ENCODE measurements around the gene NRG3. TPM values are rescaled to one million over a fixed set of nuclear protein-coding genes. Genes with fewer than 3 reads are reported as not detected.

Gene NRG3
- total and polyA plus RNA-seq, 2 of the 8 experiments (the other 6 are each of a cell fraction or from before 2014, with no cell fraction given) = 4.2 to 5.0 TPM

DNA sequence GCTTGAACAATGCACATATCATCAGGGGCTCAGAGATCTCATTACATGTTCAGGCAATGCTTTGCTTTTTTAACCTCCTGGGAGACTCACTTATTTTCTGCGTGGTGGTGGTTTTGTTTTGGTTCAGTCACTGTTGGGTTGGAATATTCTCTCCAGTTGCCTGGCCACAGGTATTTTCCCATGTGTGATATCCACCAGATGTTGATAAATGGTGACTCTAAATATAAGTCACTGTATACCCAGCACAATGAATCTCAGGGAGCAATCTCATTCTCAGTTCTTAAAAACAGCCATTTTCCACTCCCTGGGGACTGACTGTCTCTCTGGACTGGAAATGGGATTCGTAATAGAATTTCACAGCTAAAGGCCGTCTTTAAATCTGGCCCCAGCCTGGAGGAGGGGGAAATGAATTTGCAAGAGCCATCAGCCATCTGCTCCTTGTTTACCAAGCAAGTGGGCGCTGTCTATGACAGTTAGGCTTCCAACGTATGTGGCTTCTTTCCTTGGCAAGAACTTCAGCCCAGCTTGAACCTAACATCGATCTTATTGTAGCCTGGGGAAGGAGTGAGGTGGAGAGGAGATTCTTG lies 1106.2 kb downstream of the NRG3 start:
- no peak for DNase-seq (ENCODE audit: low read depth in 1 of 2, low spot score in 2 of 2)
- no peak overlapping the region for H4K5ac ChIP-seq (ENCODE audit: insufficient read length, low read depth, low read length)
- POLR2A ChIA-PET (ENCODE audit: partially characterized antibody) = no interaction called here
- H2AK5ac ChIP-seq (ENCODE audit: low read depth, low read length) = no peak overlapping the region
- no peak overlapping the region for H2AFZ ChIP-seq (ENCODE audit: low read length)
- H3K9me3 ChIP-seq (ENCODE audit: insufficient read depth in 2 of 2, low read depth in 1 of 2, low read length in 1 of 2) = no peaks in the 10 kb centered on the region
- no peak overlapping the region for H3K4me2 ChIP-seq (ENCODE audit: insufficient read depth in 1 of 2, low read depth in 2 of 2, low read length in 2 of 2)
- H3K23ac ChIP-seq (ENCODE audit: insufficient read length) = no peak overlapping the region
- no peaks in the 10 kb centered on the region for H3K27me3 ChIP-seq (replicated peaks in 1 of 4; ENCODE audit: control insufficient read depth in 3 of 4, extremely low read depth in 1 of 4, insufficient read depth in 3 of 4, low read length in 3 of 4)
- no peaks in the 10 kb centered on the region for H3K36me3 ChIP-seq (ENCODE audit: control insufficient read depth in 2 of 4, insufficient read depth in 4 of 4, low read length in 3 of 4)
- no peaks in the 10 kb centered on the region for H3K79me2 ChIP-seq (ENCODE audit: control insufficient read depth in 1 of 2, insufficient read depth in 2 of 2, low read length in 2 of 2)
- no peaks in the 10 kb centered on the region for H4K20me1 ChIP-seq (replicated peaks in 1 of 2; ENCODE audit: control insufficient read depth in 1 of 2, insufficient read depth in 2 of 2, low read length in 2 of 2)
- TF ChIP-seq PHF8 (conservative IDR thresholded peaks at IDR 0.05; ENCODE audit: low read depth, low read length) = no peak
- TF ChIP-seq SIN3A (conservative IDR thresholded peaks at IDR 0.05 in 1 of 2, IDR thresholded peaks at IDR 0.05 in 1 of 2; ENCODE audit: low read depth in 1 of 2, low read length in 2 of 2) = no peak
- no peak for TF ChIP-seq RAD21 (IDR thresholded peaks at IDR 0.05 in 1 of 2, conservative IDR thresholded peaks at IDR 0.05 in 1 of 2; ENCODE audit: low read depth in 2 of 2, low read length in 2 of 2)
- TF ChIP-seq RNF2 (IDR thresholded peaks at IDR 0.05; ENCODE audit: borderline replicate concordance, low read depth, low read length, missing control alignments, poor library complexity, severe bottlenecking) = no peak
- TF ChIP-seq RBBP5 (IDR thresholded peaks at IDR 0.05; ENCODE audit: borderline replicate concordance, low read depth, low read length) = no peak
- TF ChIP-seq CREB1 (IDR thresholded peaks at IDR 0.05) = no peak
- no peak for TF ChIP-seq TAF1 (IDR thresholded peaks at IDR 0.05; ENCODE audit: low read depth, low read length)
- no peak for TF ChIP-seq POLR2A (IDR thresholded peaks at IDR 0.05; ENCODE audit: control extremely low read depth in 1 of 2, low read depth in 2 of 2, low read length in 2 of 2)
- TF ChIP-seq CHD1 (IDR thresholded peaks at IDR 0.05; ENCODE audit: low read depth, low read length) = no peak
- TF ChIP-seq E2F6 (IDR thresholded peaks at IDR 0.05) = no peak
- H3K4ac ChIP-seq (replicated peaks; ENCODE audit: insufficient read length, low read depth, low read length) = no peak overlapping the region
- FAIRE-seq = no peak
- H2BK120ac ChIP-seq (replicated peaks; ENCODE audit: low read depth, low read length) = no peak overlapping the region
- H2BK12ac ChIP-seq (ENCODE audit: low read depth, low read length) = no peak overlapping the region
- peaks cover 0 to 6% (median 0%) of the 10 kb centered on the region in 4 experiments; a peak in 2 of 7 replicates for H3K4me1 ChIP-seq (replicated peaks in 1 of 4; ENCODE audit: control insufficient read depth in 3 of 4, insufficient read depth in 4 of 4, low read length in 3 of 4)
- no peak overlapping the region for H3K9ac ChIP-seq (replicated peaks in 1 of 4; ENCODE audit: extremely low read depth in 1 of 4, low read depth in 3 of 4, low read length in 3 of 4)
- no peak overlapping the region for H3K18ac ChIP-seq (ENCODE audit: extremely low read depth, low read length)
- H2BK5ac ChIP-seq (ENCODE audit: low read depth, low read length) = no peak overlapping the region
- H3K23me2 ChIP-seq (ENCODE audit: low read depth, low read length) = no peaks in the 10 kb centered on the region
- H2BK20ac ChIP-seq (ENCODE audit: low read length) = no peak overlapping the region
- H3K79me1 ChIP-seq (ENCODE audit: low read depth, low read length) = no peaks in the 10 kb centered on the region
- H3K4me3 ChIP-seq (ENCODE audit: extremely low read depth in 1 of 4, insufficient read depth in 2 of 4, low read depth in 3 of 4, low read length in 4 of 4) = no peak overlapping the region
- no peak overlapping the region for H3K56ac ChIP-seq (replicated peaks; ENCODE audit: insufficient read length, low read depth, low read length)
- 95% methylated on average over 6 of the region's 6 CpGs; no CpG with 5 or more reads in 1 of the 2 experiments for WGBS, 2 experiments (ENCODE audit: extremely low coverage in 1 of 2, insufficient coverage in 1 of 2, insufficient read length in 1 of 2, insufficient replicate concordance in 2 of 2, low coverage in 1 of 2, low lambda C conversion rate in 2 of 2, missing lambda C conversion rate in 1 of 2)
- no peak overlapping the region for H2BK15ac ChIP-seq (ENCODE audit: low read length)
- no peak overlapping the region for H3K27ac ChIP-seq (ENCODE audit: low read depth, low read length)
- H3K14ac ChIP-seq (ENCODE audit: insufficient read length) = no peak overlapping the region
- no peak overlapping the region for H4K91ac ChIP-seq (replicated peaks; ENCODE audit: insufficient read length, low read length)
- CTCF ChIA-PET (ENCODE audit: partially characterized antibody) = interaction anchor here (0.6 to 1.3 kb wide), 2 partner anchors 56 to 185 kb away, joined by 3 read pairs; no protein-coding TSS in a partner anchor
- H4K8ac ChIP-seq (ENCODE audit: extremely low read depth, insufficient read depth, low read length) = no peak overlapping the region
